Activated naive CD4-positive, alpha-beta T cell treated with anti-CD3 and anti-CD28 coated beads for 36 hours (primary cell): Measurements from ENCODE around the gene SYNGR1. TPM values are rescaled to one million over a fixed set of nuclear protein-coding genes. Genes with fewer than 3 reads are reported as not detected.
"Not testable (repeated sequence)": the region's sequence is repeated elsewhere in the genome, so short reads cannot be mapped to it uniquely, and the experiment has no call there.

Experiments
- CTCF ChIA-PET: fragments of 350-600 bp; sonication (Branson Sonifier 250); formaldehyde crosslinking; loops from one replicate; lab custom pipeline; 2021; ENCODE audit warnings: antibody characterized with exemption; lab: Charles Lee
- DNase-seq: peaks from one replicate; pipeline ENCODE4 v3.0.0-alpha.2; 2020
- H3K27ac Mint-ChIP-seq: one replicate; pipeline ENCODE4 v1.8.0; 2021; ENCODE audit warnings: mild to moderate bottlenecking, mixed read lengths
- H3K27me3 Mint-ChIP-seq: one replicate; pipeline ENCODE4 v1.8.0; 2021; ENCODE audit warnings: low read depth, mixed read lengths
- H3K36me3 Mint-ChIP-seq: one replicate; pipeline ENCODE4 v1.8.0; 2021; ENCODE audit warnings: low read depth, mixed read lengths
- H3K4me1 Mint-ChIP-seq: one replicate; pipeline ENCODE4 v1.8.0; 2021; ENCODE audit warnings: low read depth, mixed read lengths
- H3K4me3 Mint-ChIP-seq: one replicate; pipeline ENCODE4 v1.8.0; 2021; ENCODE audit warnings: mild to moderate bottlenecking, moderate library complexity, mixed read lengths
- H3K9me3 Mint-ChIP-seq: one replicate; pipeline ENCODE4 v1.8.0; 2021; ENCODE audit warnings: mixed read lengths
- intact Hi-C: fragments of 100-400 bp; cut with micrococcal nuclease; formaldehyde crosslinking; loops from one replicate; pipeline ENCODE4 v1.15.1; 2023
- total RNA-seq, 2 experiments: library from RNA; stranded (reverse); gene quantifications; one replicate each; pipeline ENCODE4 v1.2.3, GENCODE V29; 2021

SYNGR1 gene
- total RNA-seq, 2 experiments from 2014 or later = 0.27 to 0.29 TPM

DNA sequence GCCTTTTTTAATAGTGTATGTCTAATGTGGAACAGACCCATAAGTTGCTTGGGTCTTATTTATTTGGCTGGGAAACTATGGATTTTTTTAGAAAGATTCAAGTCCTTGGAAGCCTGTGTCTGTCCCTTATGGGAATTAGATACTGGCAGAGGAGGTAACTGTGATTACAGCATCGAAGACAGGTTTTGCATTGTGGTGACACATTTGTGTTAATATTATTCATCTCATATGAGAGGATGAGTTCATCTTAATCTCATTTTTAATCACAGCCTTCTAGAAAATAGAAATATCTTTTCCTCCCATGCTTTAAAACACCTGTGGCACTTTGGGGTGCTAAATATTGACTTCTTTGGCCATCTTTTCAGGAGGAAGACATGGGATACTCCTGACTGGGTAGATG lies 59.0 kb downstream of the SYNGR1 start:
- no peak for DNase-seq
- intact Hi-C loops = loop anchor here (10.0 kb wide), 1 partner anchor 546 kb away; no protein-coding TSS in a partner anchor
- H3K4me3 Mint-ChIP-seq = no peak overlapping the region
- CTCF ChIA-PET = interaction anchor here (0.5 to 0.6 kb wide), 3 partner anchors 12 to 91 kb away, joined by 3 to 5 read pairs (median 3); no protein-coding TSS in a partner anchor
- H3K27me3 Mint-ChIP-seq = no peaks in the 10 kb centered on the region
- H3K9me3 Mint-ChIP-seq = no peaks in the 10 kb centered on the region
- peaks cover 80% of the 10 kb centered on the region for H3K4me1 Mint-ChIP-seq
- H3K36me3 Mint-ChIP-seq = peaks cover 21% of the 10 kb centered on the region
- H3K27ac Mint-ChIP-seq = no peak overlapping the region

- no peak overlapping the region for H3K27ac Mint-ChIP-seq
- peaks cover 22% of the 10 kb centered on the region for H3K36me3 Mint-ChIP-seq
- intact Hi-C loops = loop anchor here (5.0 to 10.0 kb wide), 3 partner anchors 83 to 545 kb away; no protein-coding TSS in a partner anchor
Measured at GRCh38 chr22:39409516-39410029, 59.8 kb downstream of the SYNGR1 start.

DNA sequence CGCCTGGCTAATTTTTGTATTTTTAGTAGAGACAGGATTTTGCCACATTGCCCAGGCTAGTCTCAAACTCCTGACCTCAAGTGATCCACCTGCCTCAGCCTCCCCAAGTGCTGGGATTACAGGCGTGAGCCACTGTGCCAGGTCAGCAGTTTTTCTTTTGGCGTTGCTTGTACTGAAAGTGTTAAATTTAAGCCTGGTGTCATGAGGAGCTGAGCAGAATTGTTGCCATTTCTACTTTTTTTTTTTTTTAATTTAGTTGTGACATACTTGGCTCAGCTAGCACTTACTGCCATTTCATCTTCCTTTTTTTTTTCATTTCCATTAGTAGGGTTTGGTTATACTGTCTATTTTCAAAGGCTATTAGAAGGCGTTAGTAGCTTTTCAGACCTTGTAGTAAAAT lies 60.5 kb downstream of the SYNGR1 start:
- Mint-ChIP-seq H3K36me3 (peaks cover 19% of the 10 kb centered on the region), H3K9me3 (no peaks in the 10 kb centered on the region), H3K27me3 (no peaks in the 10 kb centered on the region), H3K27ac (no peak overlapping the region), H3K4me1 (peaks cover 84% of the 10 kb centered on the region), H3K4me3 (no peak overlapping the region)
- intact Hi-C loops = loop anchor here (5.0 kb wide), 2 partner anchors 82 to 318 kb away; no protein-coding TSS in a partner anchor
- DNase-seq = no peak
- CTCF ChIA-PET = interaction anchor here (4.6 kb wide), 1 partner anchor 11 kb away, joined by 23 read pairs; the partner anchor contains the start of gene TAB1

More at GRCh38 chr22:39409516-39410029, 59.8 kb downstream of the SYNGR1 start:
- Mint-ChIP-seq H3K4me3 (no peak overlapping the region), H3K9me3 (no peaks in the 10 kb centered on the region), H3K27me3 (no peaks in the 10 kb centered on the region), H3K4me1 (peaks cover 84% of the 10 kb centered on the region)
- CTCF ChIA-PET = interaction anchor here (0.6 kb wide), 1 partner anchor 83 kb away, joined by 5 read pairs; no protein-coding TSS in a partner anchor
- DNase-seq = no peak

GRCh38 chr22:39411828-39412365 lies 62.1 kb downstream of the SYNGR1 start:
- Mint-ChIP-seq H3K27ac (peak overlapping the region; percentile 75), H3K4me1 (peaks cover 88% of the 10 kb centered on the region), H3K36me3 (peaks cover 19% of the 10 kb centered on the region)
- CTCF ChIA-PET = interaction anchor here (0.6 to 4.6 kb wide), 3 partner anchors 13 to 526 kb away, joined by 3 to 23 read pairs (median 3); partner anchors contain the start of gene TAB1
- DNase-seq, H3K27me3 Mint-ChIP-seq, H3K9me3 Mint-ChIP-seq, H3K4me3 Mint-ChIP-seq: not testable (repeated sequence)
- intact Hi-C loops = loop anchor here (1.0 to 5.0 kb wide), 4 partner anchors 12 to 320 kb away; partner anchors contain the start of gene ATF4

GRCh38 chr22:39413204-39413603 lies 63.4 kb downstream of the SYNGR1 start:
- H3K27ac Mint-ChIP-seq = peak overlapping the region; percentile 80
- intact Hi-C loops = loop anchor here (5.0 kb wide), 2 partner anchors 79 to 321 kb away; no protein-coding TSS in a partner anchor
- H3K4me1 Mint-ChIP-seq = peaks cover 81% of the 10 kb centered on the region
- H3K4me3 Mint-ChIP-seq = peak overlapping the region; percentile 27
- not testable (repeated sequence) for H3K9me3 Mint-ChIP-seq, DNase-seq, H3K27me3 Mint-ChIP-seq
- peaks cover 21% of the 10 kb centered on the region for H3K36me3 Mint-ChIP-seq
- CTCF ChIA-PET = interaction anchor here (1.0 to 4.6 kb wide), 3 partner anchors 14 to 83 kb away, joined by 3 to 23 read pairs (median 3); partner anchors contain the start of gene TAB1

- H3K9me3 Mint-ChIP-seq = no peaks in the 10 kb centered on the region
- CTCF ChIA-PET = interaction anchor here (0.9 to 4.6 kb wide), 2 partner anchors 15 to 29 kb away, joined by 3 to 23 read pairs; partner anchors contain the start of gene TAB1
- intact Hi-C loops = loop anchor here (5.0 kb wide), 2 partner anchors 78 to 322 kb away; no protein-coding TSS in a partner anchor
- H3K4me1 Mint-ChIP-seq = peaks cover 69% of the 10 kb centered on the region
- no peak overlapping the region for H3K4me3 Mint-ChIP-seq
- no peaks in the 10 kb centered on the region for H3K27me3 Mint-ChIP-seq
- DNase-seq = peak; percentile 58
- peak overlapping the region; percentile 62 for H3K27ac Mint-ChIP-seq
- peaks cover 22% of the 10 kb centered on the region for H3K36me3 Mint-ChIP-seq
Measured at GRCh38 chr22:39414377-39414776, 64.6 kb downstream of the SYNGR1 start.

- Mint-ChIP-seq H3K27ac (no peak overlapping the region), H3K9me3 (no peaks in the 10 kb centered on the region), H3K4me1 (peaks cover 64% of the 10 kb centered on the region), H3K4me3 (no peak overlapping the region), H3K27me3 (no peaks in the 10 kb centered on the region), H3K36me3 (peaks cover 23% of the 10 kb centered on the region)
- intact Hi-C loops = loop anchor here (5.0 kb wide), 2 partner anchors 77 to 323 kb away; no protein-coding TSS in a partner anchor
- CTCF ChIA-PET = interaction anchor here (0.5 to 4.6 kb wide), 2 partner anchors 16 to 26 kb away, joined by 3 to 23 read pairs; partner anchors contain the start of gene TAB1
- DNase-seq = no peak
Measured at GRCh38 chr22:39414886-39415285, 65.1 kb downstream of the SYNGR1 start.

DNA sequence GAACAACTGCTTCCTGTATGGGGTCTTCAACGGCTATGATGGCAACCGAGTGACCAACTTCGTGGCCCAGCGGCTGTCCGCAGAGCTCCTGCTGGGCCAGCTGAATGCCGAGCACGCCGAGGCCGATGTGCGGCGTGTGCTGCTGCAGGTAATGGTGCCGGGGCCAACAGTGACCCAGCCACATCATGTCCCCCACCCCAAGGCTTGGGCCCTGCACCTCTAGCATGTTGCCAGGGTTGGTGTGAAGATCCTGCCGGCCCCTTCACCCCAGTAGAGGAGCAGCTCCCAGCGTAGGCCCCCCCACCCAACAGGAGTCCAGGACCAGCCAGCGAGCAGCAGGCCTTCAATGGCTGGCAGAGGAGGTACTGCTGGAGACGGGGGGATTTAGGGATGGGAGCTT lies 65.7 kb downstream of the SYNGR1 start:
- peaks cover 63% of the 10 kb centered on the region for H3K4me1 Mint-ChIP-seq
- H3K4me3 Mint-ChIP-seq = no peak overlapping the region
- peaks cover 25% of the 10 kb centered on the region for H3K36me3 Mint-ChIP-seq
- H3K27ac Mint-ChIP-seq = no peak overlapping the region
- no peaks in the 10 kb centered on the region for H3K9me3 Mint-ChIP-seq
- no peak for DNase-seq
- CTCF ChIA-PET = interaction anchor here (0.5 to 1.0 kb wide), 2 partner anchors 26 to 27 kb away, joined by 3 read pairs; no protein-coding TSS in a partner anchor
- intact Hi-C loops = no loop called here
- H3K27me3 Mint-ChIP-seq = no peaks in the 10 kb centered on the region

DNA sequence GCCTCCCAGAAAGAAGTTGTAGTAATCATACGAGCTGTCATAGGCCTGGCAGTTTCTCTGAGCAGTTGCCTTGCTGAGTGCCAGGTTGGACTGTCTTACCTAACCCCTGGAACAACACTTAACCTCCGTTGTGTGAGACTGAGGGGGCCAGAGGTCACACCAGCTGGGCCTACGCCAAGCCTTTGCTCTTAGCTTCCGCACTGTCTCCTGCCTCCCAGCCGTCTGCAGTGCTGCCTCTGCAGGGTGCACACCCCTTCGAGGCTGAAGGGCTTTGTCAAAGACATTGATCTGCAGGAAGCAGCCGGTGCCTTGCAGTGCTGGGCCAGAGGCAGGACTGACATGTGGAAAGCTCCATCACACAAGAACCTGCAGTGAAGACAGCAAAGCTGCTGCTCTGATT lies 66.5 kb downstream of the SYNGR1 start:
- Mint-ChIP-seq H3K27me3 (no peaks in the 10 kb centered on the region), H3K4me1 (peaks cover 55% of the 10 kb centered on the region), H3K9me3 (no peaks in the 10 kb centered on the region), H3K36me3 (peaks cover 26% of the 10 kb centered on the region), H3K4me3 (no peak overlapping the region), H3K27ac (no peak overlapping the region)
- intact Hi-C loops = no loop called here
- DNase-seq = peak; percentile 22
- CTCF ChIA-PET = interaction anchor here (1.0 to 2.8 kb wide), 2 partner anchors 13 to 21 kb away, joined by 3 to 7 read pairs; no protein-coding TSS in a partner anchor

DNA sequence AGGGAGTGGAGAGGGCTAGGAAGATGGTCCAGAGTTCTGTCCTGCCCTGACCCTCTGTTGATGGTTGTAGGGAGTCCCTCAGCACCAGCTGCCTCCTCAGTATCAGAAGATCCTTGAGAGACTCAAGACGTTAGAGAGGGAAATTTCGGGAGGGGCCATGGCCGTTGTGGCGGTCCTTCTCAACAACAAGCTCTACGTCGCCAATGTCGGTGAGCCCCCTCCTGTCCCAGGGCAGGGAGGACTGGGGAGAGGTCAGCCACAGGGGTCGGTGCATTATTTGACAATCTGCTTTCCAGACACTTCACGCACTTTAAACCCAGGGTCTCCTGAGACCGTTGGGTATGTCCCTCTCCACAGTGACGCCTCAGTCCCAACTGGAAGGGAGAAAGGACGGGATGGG lies 67.8 kb downstream of the SYNGR1 start:
- intact Hi-C loops = no loop called here
- no peak overlapping the region for H3K4me3 Mint-ChIP-seq
- no peak overlapping the region for H3K27ac Mint-ChIP-seq
- CTCF ChIA-PET = interaction anchor here (0.5 to 2.8 kb wide), 3 partner anchors 20 to 47 kb away, joined by 3 to 7 read pairs (median 5); no protein-coding TSS in a partner anchor
- no peaks in the 10 kb centered on the region for H3K9me3 Mint-ChIP-seq
- DNase-seq = no peak
- peaks cover 44% of the 10 kb centered on the region for H3K4me1 Mint-ChIP-seq
- peaks cover 25% of the 10 kb centered on the region for H3K36me3 Mint-ChIP-seq
- no peaks in the 10 kb centered on the region for H3K27me3 Mint-ChIP-seq

DNA sequence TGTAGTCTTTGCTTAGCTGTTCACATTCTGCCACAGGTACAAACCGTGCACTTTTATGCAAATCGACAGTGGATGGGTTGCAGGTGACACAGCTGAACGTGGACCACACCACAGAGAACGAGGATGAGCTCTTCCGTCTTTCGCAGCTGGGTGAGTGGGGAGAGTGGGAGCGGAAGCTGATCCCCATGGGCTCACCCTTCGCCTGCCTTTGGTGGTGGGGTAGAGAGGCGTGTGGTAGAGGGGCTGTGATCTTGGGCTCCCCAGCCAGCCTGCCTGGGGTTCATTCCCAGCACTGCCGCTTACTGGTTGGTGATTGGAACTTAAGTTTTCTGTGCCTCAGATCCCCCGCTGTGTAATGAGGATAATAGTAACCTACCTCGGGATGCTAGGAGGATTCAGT lies 68.9 kb downstream of the SYNGR1 start:
- no peaks in the 10 kb centered on the region for H3K9me3 Mint-ChIP-seq
- peaks cover 25% of the 10 kb centered on the region for H3K36me3 Mint-ChIP-seq
- intact Hi-C loops = no loop called here
- no peak for DNase-seq
- H3K27ac Mint-ChIP-seq = no peak overlapping the region
- H3K4me1 Mint-ChIP-seq = peaks cover 33% of the 10 kb centered on the region
- H3K4me3 Mint-ChIP-seq = no peak overlapping the region
- CTCF ChIA-PET = interaction anchor here (1.1 to 2.8 kb wide), 2 partner anchors 19 to 78 kb away, joined by 3 to 7 read pairs; no protein-coding TSS in a partner anchor
- H3K27me3 Mint-ChIP-seq = no peaks in the 10 kb centered on the region

DNA sequence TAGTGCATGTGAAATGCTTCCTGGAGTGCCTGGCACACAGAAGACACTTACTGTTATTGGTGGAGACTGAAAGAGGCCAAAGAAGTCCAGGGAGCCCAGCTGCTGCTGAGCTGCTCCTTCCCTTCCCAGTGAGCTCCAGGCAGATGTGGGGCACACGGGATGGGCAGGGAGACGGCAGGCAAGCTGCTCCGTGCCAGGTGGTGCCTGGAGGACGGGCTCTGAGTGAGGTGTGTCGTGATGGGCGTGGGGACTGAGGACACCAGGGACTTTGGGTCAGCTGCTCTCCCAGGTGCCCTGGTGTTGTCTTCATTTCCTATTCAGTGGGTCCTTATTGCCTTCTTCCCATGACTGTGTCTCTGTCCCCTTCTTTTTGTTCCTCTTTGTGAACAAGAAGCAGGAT lies 69.3 kb downstream of the SYNGR1 start:
- Mint-ChIP-seq H3K27me3 (no peaks in the 10 kb centered on the region), H3K4me3 (no peak overlapping the region), H3K9me3 (no peaks in the 10 kb centered on the region), H3K36me3 (peaks cover 26% of the 10 kb centered on the region), H3K4me1 (peaks cover 29% of the 10 kb centered on the region), H3K27ac (no peak overlapping the region)
- no peak for DNase-seq
- intact Hi-C loops = no loop called here
- CTCF ChIA-PET = interaction anchor here (1.1 to 2.8 kb wide), 2 partner anchors 18 to 77 kb away, joined by 3 to 7 read pairs; no protein-coding TSS in a partner anchor
